ENCODE data around the gene MED27. TPM values are rescaled to one million over a fixed set of nuclear protein-coding genes. Genes with fewer than 3 reads are reported as not detected.

The MED27 gene
- total RNA-seq, 3 donors from 2014 or later: 14.4 to 20.3 (median 15.8) TPM

GRCh38 chr9:132125361-132125760, 45.7 kb upstream of the MED27 start:
- H3K4me3 ChIP-seq: no peak overlapping the region
- no peaks in the 10 kb centered on the region for H3K4me1 ChIP-seq
- no peaks in the 10 kb centered on the region for H3K9me3 ChIP-seq
- intact Hi-C loops (cut with DNase I; ENCODE audit: low total_unique reads): no loop called here
- H3K36me3 ChIP-seq: no peaks in the 10 kb centered on the region
- DNase-seq (ENCODE audit: low spot score in 2 of 2): no peak
- H3K27me3 ChIP-seq: peaks cover 0 to 53% of the 10 kb centered on the region in 2 donors
- TF ChIP-seq POLR2A (IDR thresholded peaks at IDR 0.05) (no peak), POLR2AphosphoS5 (IDR thresholded peaks at IDR 0.05) (no peak), CTCF (IDR thresholded peaks at IDR 0.05) (no peak)
- no peak overlapping the region for H3K27ac ChIP-seq

GRCh38 chr9:132124800-132125199, 45.1 kb upstream of the MED27 start:
- intact Hi-C loops (cut with DNase I; ENCODE audit: low total_unique reads): no loop called here
- peaks cover 0 to 54% of the 10 kb centered on the region in 2 donors for H3K27me3 ChIP-seq
- H3K9me3 ChIP-seq: no peaks in the 10 kb centered on the region
- no peaks in the 10 kb centered on the region for H3K4me1 ChIP-seq
- DNase-seq (ENCODE audit: low spot score in 2 of 2): no peak
- H3K36me3 ChIP-seq: no peaks in the 10 kb centered on the region
- no peak overlapping the region for H3K4me3 ChIP-seq
- TF ChIP-seq POLR2A (IDR thresholded peaks at IDR 0.05): no peak
- no peak overlapping the region for H3K27ac ChIP-seq

- intact Hi-C loops (cut with DNase I; ENCODE audit: low total_unique reads): no loop called here
- Histone ChIP-seq H3K27ac (no peak overlapping the region), H3K27me3 (peaks cover 0 to 53% of the 10 kb centered on the region in 2 donors), H3K36me3 (no peaks in the 10 kb centered on the region), H3K4me1 (no peaks in the 10 kb centered on the region), H3K4me3 (no peak overlapping the region), H3K9me3 (no peaks in the 10 kb centered on the region)
- TF ChIP-seq POLR2AphosphoS5 (IDR thresholded peaks at IDR 0.05) (no peak), POLR2A (IDR thresholded peaks at IDR 0.05) (no peak), CTCF (IDR thresholded peaks at IDR 0.05) (no peak)
- DNase-seq (ENCODE audit: low spot score in 2 of 2): no peak
Observed at GRCh38 chr9:132121021-132121420, 41.4 kb upstream of the MED27 start.

GRCh38 chr9:132117694-132118093, 38.0 kb upstream of the MED27 start:
- Histone ChIP-seq H3K4me3 (no peak overlapping the region), H3K36me3 (no peaks in the 10 kb centered on the region), H3K27ac (no peak overlapping the region), H3K27me3 (peaks cover 0 to 51% of the 10 kb centered on the region in 2 donors), H3K9me3 (no peaks in the 10 kb centered on the region), H3K4me1 (no peaks in the 10 kb centered on the region)
- TF ChIP-seq CTCF (IDR thresholded peaks at IDR 0.05): no peak
- no peak for TF ChIP-seq POLR2AphosphoS5 (IDR thresholded peaks at IDR 0.05)
- no peak for TF ChIP-seq POLR2A (IDR thresholded peaks at IDR 0.05)
- intact Hi-C loops (cut with DNase I; ENCODE audit: low total_unique reads): no loop called here
- DNase-seq (ENCODE audit: low spot score in 2 of 2): no peak

- Histone ChIP-seq H3K27me3 (peaks cover 0 to 43% of the 10 kb centered on the region in 2 donors), H3K4me3 (no peak overlapping the region), H3K36me3 (no peaks in the 10 kb centered on the region), H3K27ac (no peak overlapping the region), H3K4me1 (no peaks in the 10 kb centered on the region), H3K9me3 (no peaks in the 10 kb centered on the region)
- no peak for TF ChIP-seq POLR2AphosphoS5 (IDR thresholded peaks at IDR 0.05)
- no peak for TF ChIP-seq CTCF (IDR thresholded peaks at IDR 0.05)
- TF ChIP-seq POLR2A (IDR thresholded peaks at IDR 0.05): no peak
- DNase-seq (ENCODE audit: low spot score in 2 of 2): no peak
- intact Hi-C loops (cut with DNase I; ENCODE audit: low total_unique reads): no loop called here
Observed at GRCh38 chr9:132116583-132116982, 36.9 kb upstream of the MED27 start.
